Epithelial cell of proximal tubule (primary cell): ENCODE measurements around the gene ARHGAP20. TPM values are rescaled to one million over a fixed set of nuclear protein-coding genes. Genes with fewer than 3 reads are reported as not detected.

Experiments used
- DNase-seq: peaks from one replicate; pipeline ENCODE4 v3.0.0-alpha.2; 2011; ENCODE audit warnings: low read depth
- H3K4me3 ChIP-seq: 2 replicates; pipeline ENCODE4 v1.5.1; 2011; ENCODE audit warnings: low read depth, mild to moderate bottlenecking, low read length
- CTCF ChIP-seq: conservative IDR thresholded peaks from 2 replicates; pipeline ENCODE4 v1.5.1; 2012; ENCODE audit warnings: low read depth, mild to moderate bottlenecking, low read length
- total RNA-seq: library from RNA; depleted of rRNA; stranded (reverse); fragments of >200 nt; gene quantifications from 2 replicates; pipeline ENCODE4 v1.2.3, GENCODE V29; 2015

Gene ARHGAP20
- total RNA-seq, 1 donor from 2014 or later: 0.12 TPM

DNA sequence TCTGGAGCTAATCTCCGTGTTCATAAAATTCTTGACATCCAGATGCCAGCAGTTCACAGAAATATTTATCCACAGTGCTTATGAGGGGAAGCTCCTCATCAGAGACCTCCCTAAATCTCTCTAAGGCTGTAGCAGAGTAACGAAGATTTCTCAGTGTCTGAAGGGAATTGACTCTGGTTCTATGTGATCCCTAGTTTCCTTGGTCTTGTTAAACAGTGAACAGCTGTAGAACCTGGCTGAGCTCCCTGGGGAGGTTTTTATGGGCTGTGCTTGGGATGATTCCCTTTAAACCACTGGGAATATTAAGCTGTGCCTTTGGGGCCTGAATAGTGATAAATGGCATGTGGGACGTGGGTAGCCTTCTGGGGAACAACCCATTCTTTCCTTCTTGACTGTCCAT, 43.7 kb upstream of the ARHGAP20 start:
- no peak for TF ChIP-seq CTCF
- no peak overlapping the region for H3K4me3 ChIP-seq

GRCh38 chr11:110752890-110753289, 40.7 kb upstream of the ARHGAP20 start:
- DNase-seq: no peak
- TF ChIP-seq CTCF: no peak
- no peak overlapping the region for H3K4me3 ChIP-seq

More for the DNA sequence above, 43.7 kb upstream of the ARHGAP20 start:
- no peak for DNase-seq

DNA sequence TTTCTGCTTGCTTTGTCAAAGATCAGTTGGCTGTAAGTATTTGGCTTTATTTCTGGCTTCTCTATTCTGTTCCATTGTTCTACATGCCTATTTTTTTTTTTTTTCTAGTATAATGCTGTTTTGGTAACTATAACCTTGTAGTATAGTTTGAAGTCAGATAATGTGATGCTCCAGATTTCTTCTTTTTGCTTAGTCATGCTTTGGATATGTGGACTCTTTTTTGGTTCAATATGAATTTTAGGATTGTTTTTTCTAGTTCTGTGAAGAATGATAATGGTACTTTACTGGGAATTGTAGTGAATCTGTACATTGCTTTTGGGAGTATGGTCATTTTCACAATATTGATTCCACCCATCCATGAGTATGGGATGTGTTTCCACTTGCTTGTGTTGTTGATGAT, 37.9 kb upstream of the ARHGAP20 start:
- no peak for TF ChIP-seq CTCF
- no peak overlapping the region for H3K4me3 ChIP-seq
- DNase-seq: no peak

DNA sequence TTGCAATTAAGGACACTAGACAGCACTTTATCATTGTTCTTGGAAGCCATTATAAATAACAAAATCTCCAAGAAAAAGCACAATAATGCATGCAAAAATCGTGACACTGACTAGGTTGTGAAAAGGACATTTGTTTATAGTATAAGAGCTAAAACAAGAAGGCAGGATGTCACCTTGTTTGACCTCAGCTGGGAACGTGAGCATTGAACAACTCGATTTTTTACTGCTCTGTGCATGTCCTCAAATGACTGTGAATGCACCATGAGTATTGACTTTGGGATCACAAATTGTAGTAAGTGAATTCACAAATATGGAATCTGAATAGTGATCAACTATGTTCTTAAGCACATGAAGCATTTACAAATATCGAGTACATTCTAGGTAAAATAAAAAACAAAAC, 35.3 kb upstream of the ARHGAP20 start:
- no peak for DNase-seq
- no peak for TF ChIP-seq CTCF
- no peak overlapping the region for H3K4me3 ChIP-seq

DNA sequence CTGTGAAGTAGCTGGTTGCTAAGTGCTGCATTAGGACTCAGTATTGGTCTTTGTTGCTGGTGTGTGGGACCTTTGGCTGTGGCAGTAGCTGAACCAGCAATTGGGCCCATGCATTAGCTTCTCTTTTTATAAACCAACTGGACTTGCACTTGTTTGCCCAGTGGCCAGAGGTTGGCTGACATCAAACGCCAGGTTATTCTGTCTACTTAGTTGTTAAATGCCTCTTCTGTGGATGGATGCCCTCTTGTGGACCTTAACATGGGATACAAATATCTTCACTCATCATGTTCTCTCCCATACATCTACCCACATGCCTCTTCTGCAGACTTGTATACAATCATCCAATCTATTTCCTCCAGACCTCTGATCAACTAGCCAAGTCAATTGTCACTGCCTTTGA, 26.4 kb upstream of the ARHGAP20 start:
- H3K4me3 ChIP-seq: no peak overlapping the region
- no peak for DNase-seq
- TF ChIP-seq CTCF: no peak

DNA sequence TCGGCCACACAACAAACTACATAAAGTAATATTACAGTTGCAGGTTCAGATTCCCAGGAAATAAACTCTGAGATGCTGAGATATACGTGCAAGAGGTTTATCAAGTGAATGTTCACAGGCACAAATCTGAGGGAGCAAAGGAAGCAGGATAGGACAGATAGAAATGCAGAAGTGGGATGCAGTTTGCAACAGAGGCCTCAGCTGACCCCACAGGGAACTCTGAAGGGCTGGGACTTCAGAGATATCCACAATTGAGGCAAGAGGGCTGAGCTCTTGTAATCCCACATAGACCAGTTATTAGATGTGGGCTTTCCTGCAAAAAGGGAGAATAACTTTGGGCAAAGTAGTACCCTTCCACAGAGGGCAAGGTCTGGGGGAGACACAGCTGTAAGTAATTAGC, 25.4 kb upstream of the ARHGAP20 start:
- DNase-seq: no peak
- H3K4me3 ChIP-seq: no peak overlapping the region
- no peak for TF ChIP-seq CTCF

DNA sequence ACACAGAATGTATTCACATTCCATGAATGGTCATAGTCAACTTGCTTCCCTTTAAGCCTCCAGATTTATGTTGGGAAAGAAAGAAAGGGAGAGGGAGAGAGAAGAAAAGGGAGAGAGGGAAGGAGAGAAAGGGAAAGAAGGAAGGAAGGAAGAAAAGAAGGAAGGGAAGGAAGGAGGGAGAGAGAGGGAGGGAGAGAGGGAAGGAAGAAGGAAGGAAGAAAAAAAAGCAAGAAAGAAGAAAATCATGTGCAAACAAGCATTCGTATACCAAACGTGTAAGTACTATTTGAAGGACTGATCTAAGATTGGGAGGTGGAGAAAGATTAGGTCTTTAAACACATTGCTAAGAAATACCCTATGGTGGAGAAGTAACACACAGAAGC, 23.9 kb upstream of the ARHGAP20 start:
- DNase-seq: no peak
- TF ChIP-seq CTCF: no peak
- H3K4me3 ChIP-seq: no peak overlapping the region
